Measurements from ENCODE around the gene KIAA1191.

KIAA1191 gene

DNA sequence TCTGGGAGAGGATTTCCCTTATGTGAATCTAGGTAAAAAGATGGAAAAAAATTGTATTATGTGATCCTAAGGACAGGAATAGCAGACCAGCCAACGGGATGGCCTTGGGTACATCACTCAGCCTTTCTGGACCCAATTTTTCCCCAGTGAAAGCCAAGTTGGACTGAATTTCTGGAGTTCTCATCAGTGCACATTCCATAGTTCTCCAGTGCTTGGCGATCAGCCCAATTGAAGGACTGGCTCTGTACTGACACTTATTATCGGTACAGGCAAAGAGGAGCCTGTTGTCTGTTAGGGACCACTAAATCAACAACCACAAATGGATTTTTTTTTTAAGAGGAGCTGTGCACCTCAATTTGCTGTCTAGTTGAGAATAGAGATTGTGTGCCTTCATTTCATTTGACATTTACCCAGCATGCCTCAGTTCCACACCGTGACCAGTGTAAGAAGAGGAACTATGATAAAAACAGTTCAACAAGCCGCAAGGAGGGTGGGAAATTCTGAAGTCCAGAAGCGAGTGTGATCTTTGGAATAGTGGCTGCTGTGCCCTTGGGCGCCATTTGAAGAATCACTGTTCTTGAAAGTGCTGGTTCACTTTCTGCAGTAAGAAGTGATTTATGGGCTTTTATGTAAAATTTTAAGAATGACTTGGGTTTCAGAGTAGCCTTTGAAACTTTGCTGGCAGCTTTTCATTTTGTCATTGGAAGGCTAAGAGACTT lies 11.7 kb upstream of the KIAA1191 start:
- TF ChIP-seq CTCF (IDR thresholded peaks at IDR 0.05; ENCODE audit: low read length, missing control alignments) = no peak
- DNase-seq (ENCODE audit: low read depth) = peak; percentile 14
- H3K4me3 ChIP-seq (replicated peaks; ENCODE audit: low read depth, low read length) = no peak overlapping the region

GRCh38 chr5:176371621-176372539 lies 10.3 kb upstream of the KIAA1191 start:
- no peak overlapping the region for H3K4me3 ChIP-seq (replicated peaks; ENCODE audit: low read depth, low read length)
- peak; percentile 10 for DNase-seq (ENCODE audit: low read depth)
- no peak for TF ChIP-seq CTCF (IDR thresholded peaks at IDR 0.05; ENCODE audit: low read length, missing control alignments)

DNA sequence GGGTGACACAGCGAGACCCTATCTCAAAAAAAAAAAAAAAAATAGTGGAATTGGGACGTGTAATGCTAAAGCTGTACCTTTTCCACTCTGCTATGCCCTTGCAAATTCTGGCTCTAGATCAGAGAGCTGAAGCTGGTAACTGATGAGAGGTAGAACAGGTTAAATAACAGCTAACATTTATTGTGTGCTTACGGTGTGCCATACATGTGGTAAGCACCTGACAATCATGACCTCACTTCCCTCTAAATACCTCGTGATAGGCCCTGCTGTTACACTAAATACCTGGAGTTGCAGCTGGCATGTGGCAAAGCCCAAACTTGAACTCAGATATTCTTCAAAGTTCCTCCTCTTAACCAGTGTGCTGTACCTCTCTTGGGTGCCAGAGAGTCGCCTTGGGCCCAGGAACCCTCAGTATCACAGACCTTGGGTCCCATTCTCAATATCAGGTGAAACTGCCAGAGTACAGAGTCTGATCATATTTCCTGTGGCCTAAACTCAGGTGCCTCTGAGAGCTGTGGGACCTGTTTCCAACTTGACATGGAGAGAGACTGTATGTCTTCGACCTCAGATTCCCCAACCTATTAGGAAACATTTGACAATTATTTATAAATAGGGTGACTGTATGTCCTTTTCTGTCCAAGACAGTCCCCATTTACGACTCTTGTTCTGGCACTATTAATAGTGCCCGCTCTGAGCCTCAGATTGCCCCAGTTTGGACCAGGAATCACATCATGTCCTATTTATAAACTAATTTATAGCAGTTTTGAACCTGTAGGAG lies 8.6 kb upstream of the KIAA1191 start:
- no peak for DNase-seq (ENCODE audit: low read depth)
- no peak for TF ChIP-seq CTCF (IDR thresholded peaks at IDR 0.05; ENCODE audit: low read length, missing control alignments)

GRCh38 chr5:176368726-176369125 lies 7.2 kb upstream of the KIAA1191 start:
- no peak for DNase-seq (ENCODE audit: low read depth)
- no peak for TF ChIP-seq CTCF (IDR thresholded peaks at IDR 0.05; ENCODE audit: low read length, missing control alignments)
- H3K4me3 ChIP-seq (replicated peaks; ENCODE audit: low read depth, low read length) = no peak overlapping the region

More for the DNA sequence above, 8.6 kb upstream of the KIAA1191 start:
- no peak overlapping the region for H3K4me3 ChIP-seq (replicated peaks; ENCODE audit: low read depth, low read length)

GRCh38 chr5:176366232-176366894 lies 4.8 kb upstream of the KIAA1191 start:
- no peak for TF ChIP-seq CTCF (IDR thresholded peaks at IDR 0.05; ENCODE audit: low read length, missing control alignments)
- peak overlapping the region; percentile 62 for H3K4me3 ChIP-seq (replicated peaks; ENCODE audit: low read depth, low read length)

More at GRCh38 chr5:176366232-176366894, 4.8 kb upstream of the KIAA1191 start:
- no peak for DNase-seq (ENCODE audit: low read depth)

All from fibroblast of pulmonary artery (primary cell).